Measurements from ENCODE around the gene HOXA10.

Gene HOXA10

DNA sequence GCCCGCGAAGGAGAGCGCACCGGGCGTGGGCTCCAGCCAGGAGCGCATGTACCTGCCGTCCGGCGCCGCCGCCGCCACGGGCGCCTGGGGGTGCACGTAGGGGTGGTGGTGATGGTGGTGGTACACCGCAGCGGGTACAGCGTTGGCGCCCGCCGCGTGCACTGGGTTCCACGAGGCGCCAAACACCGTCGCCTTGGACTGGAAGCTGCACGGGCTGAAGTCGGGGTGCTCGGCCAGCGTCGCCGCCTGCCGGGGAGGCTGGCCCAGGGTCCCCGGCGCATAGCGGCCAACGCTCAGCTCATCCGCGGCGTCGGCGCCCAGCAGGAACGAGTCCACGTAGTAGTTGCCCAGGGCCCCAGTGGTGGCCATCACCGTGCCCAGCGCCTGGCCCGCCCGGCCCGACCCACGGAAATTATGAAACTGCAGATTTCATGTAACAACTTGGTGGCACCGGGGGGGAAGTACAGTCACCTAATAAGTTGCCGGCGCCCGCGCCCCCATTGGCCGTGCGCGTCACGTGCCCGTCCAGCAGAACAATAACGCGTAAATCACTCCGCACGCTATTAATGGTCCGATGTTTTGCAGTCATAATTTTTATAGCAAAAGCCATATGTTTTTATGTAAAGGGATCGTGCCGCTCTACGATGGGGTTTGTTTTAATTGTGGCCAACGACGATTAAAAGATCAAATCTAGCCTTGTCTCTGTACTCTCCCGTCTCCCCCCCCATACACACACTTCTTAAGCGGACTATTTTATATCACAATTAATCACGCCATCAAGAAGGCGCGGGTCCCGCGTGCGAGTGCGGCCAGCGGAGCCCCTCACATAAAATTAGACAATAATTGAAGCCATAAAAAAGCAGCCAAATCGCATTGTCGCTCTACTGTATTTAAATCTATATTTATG is 8.8 kb downstream of the HOXA10 start, which contains the start of gene HOXA9:
Gene HOXA9, minus strand, starts transcription at position 449 of the 907 bp plus-strand sequence. Its CDS starts 80 bp downstream, at position 369.
- peaks cover 15 to 60% of the 10 kb centered on the region in 2 experiments for H3K36me3 ChIP-seq (ENCODE audit: control insufficient read depth in 1 of 2, insufficient read depth in 2 of 2, low read depth in 1 of 2, low read length in 2 of 2)
- H3K4me1 ChIP-seq (ENCODE audit: control insufficient read depth, insufficient read depth, low read depth, low read length) = peaks cover 32% of the 10 kb centered on the region
- peak within 1 kb of the TSS; percentile 74 for H2BK15ac ChIP-seq (ENCODE audit: low read depth, poor library complexity, severe bottlenecking)
- peak within 1 kb of the TSS; percentile 59 to 89 for H2BK12ac ChIP-seq (ENCODE audit: low read length in 2 of 2)
- peaks cover 3% of the 10 kb centered on the region for H3K79me1 ChIP-seq (replicated peaks; ENCODE audit: low read length, poor library complexity, severe bottlenecking)
- H4K8ac ChIP-seq (ENCODE audit: low read length) = peak within 1 kb of the TSS; percentile 95
- H3K4me2 ChIP-seq (ENCODE audit: low read length, poor library complexity, severe bottlenecking) = peak within 1 kb of the TSS; percentile 67
- H2BK5ac ChIP-seq (ENCODE audit: low read depth, low read length, poor library complexity, severe bottlenecking) = peak within 1 kb of the TSS; percentile 68
- peak within 1 kb of the TSS; percentile 99 for H2BK120ac ChIP-seq (ENCODE audit: low read depth, low read length)
- H3K4ac ChIP-seq (ENCODE audit: low read depth in 1 of 2, low read length in 2 of 2) = peak within 1 kb of the TSS; percentile 87 to 91
- peak within 1 kb of the TSS; percentile 27 for H2AK5ac ChIP-seq (ENCODE audit: low read length, severe bottlenecking)
- peak within 1 kb of the TSS; percentile 42 to 92 for H3K4me3 ChIP-seq (ENCODE audit: insufficient read depth in 1 of 2, low read depth in 1 of 2, low read length in 2 of 2)
- 31% methylated on average over 80 of the region's 82 CpGs for WGBS
- H3K27ac ChIP-seq (ENCODE audit: low read length, poor library complexity, severe bottlenecking) = peak within 1 kb of the TSS; percentile 73
- H3K9me3 ChIP-seq (ENCODE audit: control insufficient read depth, low read length) = no peaks in the 10 kb centered on the region
- peak within 1 kb of the TSS; percentile 91 for H4K91ac ChIP-seq (ENCODE audit: low read length)
- H2AFZ ChIP-seq (ENCODE audit: low read depth, low read length) = no peak within 1 kb of the TSS
- H3K27me3 ChIP-seq (ENCODE audit: control insufficient read depth in 1 of 2, insufficient read depth in 1 of 2, low read length in 2 of 2) = no peaks in the 10 kb centered on the region
- peak within 1 kb of the TSS in 1 of 2 experiments; percentile 92 for H3K14ac ChIP-seq (ENCODE audit: low read length in 2 of 2)
- H3K9ac ChIP-seq (ENCODE audit: low read length) = peak within 1 kb of the TSS; percentile 90
- peak; percentile 84 for DNase-seq
- H3K18ac ChIP-seq (ENCODE audit: low read depth in 1 of 2, low read length in 2 of 2) = peak within 1 kb of the TSS; percentile 89 to 90
- peak within 1 kb of the TSS; percentile 67 to 81 for H3K23ac ChIP-seq (ENCODE audit: low read length in 2 of 2)

DNA sequence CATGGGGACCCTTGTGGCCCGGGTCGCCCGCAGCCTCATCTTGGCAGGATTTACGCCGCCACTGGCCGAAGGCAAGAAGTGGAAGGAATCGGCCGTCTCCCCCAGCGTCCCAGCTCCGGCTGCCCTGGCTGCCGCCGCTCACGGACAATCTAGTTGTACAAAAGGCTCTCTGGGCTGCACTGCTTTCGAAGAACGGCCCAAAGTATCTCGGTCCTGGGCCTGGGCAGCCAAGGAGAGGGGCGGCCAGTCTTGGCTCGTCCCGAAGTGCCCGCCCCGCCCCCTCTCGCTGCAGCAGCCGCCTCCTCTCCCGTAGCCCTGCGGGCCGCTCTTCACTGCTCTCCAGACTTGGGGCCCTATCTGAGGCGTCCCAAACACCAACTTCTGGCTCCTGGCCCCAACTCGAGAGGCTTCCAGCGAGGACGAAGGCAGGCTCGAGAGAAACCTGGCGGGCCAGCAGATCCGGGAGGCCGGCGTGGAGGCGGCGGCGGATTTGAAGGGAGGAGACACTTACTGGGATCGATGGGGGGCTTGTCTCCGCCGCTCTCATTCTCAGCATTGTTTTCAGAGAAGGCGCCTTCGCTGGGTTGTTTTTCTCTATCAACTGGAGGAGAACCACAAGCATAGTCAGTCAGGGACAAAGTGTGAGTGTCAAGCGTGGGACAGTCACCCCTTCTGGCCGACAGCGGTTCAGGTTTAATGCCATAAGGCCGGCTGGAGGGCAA is 9.6 kb downstream of the HOXA10 start:
- peak overlapping the region; percentile 87 for H2BK120ac ChIP-seq (ENCODE audit: low read depth, low read length)
- peak overlapping the region in 1 of 2 experiments; percentile 51 for H2BK12ac ChIP-seq (ENCODE audit: low read length in 2 of 2)
- peaks cover 36% of the 10 kb centered on the region for H3K4me1 ChIP-seq (ENCODE audit: control insufficient read depth, insufficient read depth, low read depth, low read length)
- H3K27ac ChIP-seq (ENCODE audit: low read length, poor library complexity, severe bottlenecking) = no peak overlapping the region
- H3K14ac ChIP-seq (ENCODE audit: low read length in 2 of 2) = peak overlapping the region in 1 of 2 experiments; percentile 62
- peak overlapping the region; percentile 90 for H3K9ac ChIP-seq (ENCODE audit: low read length)
- DNase-seq = peak; percentile 65
- H3K4ac ChIP-seq (ENCODE audit: low read depth in 1 of 2, low read length in 2 of 2) = peak overlapping the region; percentile 48 to 84
- peak overlapping the region; percentile 81 for H4K8ac ChIP-seq (ENCODE audit: low read length)
- peak overlapping the region; percentile 27 for H2AK5ac ChIP-seq (ENCODE audit: low read length, severe bottlenecking)
- H3K18ac ChIP-seq (ENCODE audit: low read depth in 1 of 2, low read length in 2 of 2) = peak overlapping the region; percentile 80 to 89
- H3K4me2 ChIP-seq (ENCODE audit: low read length, poor library complexity, severe bottlenecking) = no peak overlapping the region
- 12% methylated on average over 47 of the region's 47 CpGs for WGBS
- peak overlapping the region; percentile 77 for H4K91ac ChIP-seq (ENCODE audit: low read length)
- H3K36me3 ChIP-seq (ENCODE audit: control insufficient read depth in 1 of 2, insufficient read depth in 2 of 2, low read depth in 1 of 2, low read length in 2 of 2) = peaks cover 15 to 54% of the 10 kb centered on the region in 2 experiments
- H2AFZ ChIP-seq (ENCODE audit: low read depth, low read length) = no peak overlapping the region
- H2BK15ac ChIP-seq (ENCODE audit: low read depth, poor library complexity, severe bottlenecking) = no peak overlapping the region
- H3K9me3 ChIP-seq (ENCODE audit: control insufficient read depth, low read length) = no peaks in the 10 kb centered on the region
- H3K4me3 ChIP-seq (ENCODE audit: insufficient read depth in 1 of 2, low read depth in 1 of 2, low read length in 2 of 2) = peak overlapping the region; percentile 14 to 92
- no peaks in the 10 kb centered on the region for H3K27me3 ChIP-seq (ENCODE audit: control insufficient read depth in 1 of 2, insufficient read depth in 1 of 2, low read length in 2 of 2)
- H3K23ac ChIP-seq (ENCODE audit: low read length in 2 of 2) = peak overlapping the region in 1 of 2 experiments; percentile 67
- no peak overlapping the region for H2BK5ac ChIP-seq (ENCODE audit: low read depth, low read length, poor library complexity, severe bottlenecking)
- peaks cover 3% of the 10 kb centered on the region for H3K79me1 ChIP-seq (replicated peaks; ENCODE audit: low read length, poor library complexity, severe bottlenecking)

DNA sequence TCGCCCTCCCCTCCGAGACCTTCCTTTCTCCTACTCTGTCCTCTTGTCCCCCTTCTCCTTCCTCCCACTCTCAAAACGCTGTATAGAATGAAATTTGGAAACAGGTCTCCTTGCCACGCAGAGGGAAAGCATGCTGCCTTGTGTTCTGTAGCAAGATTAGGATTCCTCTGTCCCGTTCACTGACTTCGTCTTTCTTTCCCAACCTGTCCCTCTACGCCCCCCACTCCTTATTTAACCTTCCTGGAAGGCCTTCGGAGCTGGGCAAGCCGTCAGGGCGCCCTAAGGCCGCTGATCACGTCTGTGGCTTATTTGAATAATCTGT is 10.1 kb downstream of the HOXA10 start:
- Histone ChIP-seq H3K23ac (ENCODE audit: low read length in 2 of 2) (peak overlapping the region in 1 of 2 experiments; percentile 86), H4K91ac (ENCODE audit: low read length) (no peak overlapping the region), H3K4me2 (ENCODE audit: low read length, poor library complexity, severe bottlenecking) (no peak overlapping the region), H3K9me3 (ENCODE audit: control insufficient read depth, low read length) (no peaks in the 10 kb centered on the region), H2AFZ (ENCODE audit: low read depth, low read length) (no peak overlapping the region), H3K4ac (ENCODE audit: low read depth in 1 of 2, low read length in 2 of 2) (peak overlapping the region in 1 of 2 experiments; percentile 32), H3K27ac (ENCODE audit: low read length, poor library complexity, severe bottlenecking) (no peak overlapping the region), H4K8ac (ENCODE audit: low read length) (peak overlapping the region; percentile 13), H3K9ac (ENCODE audit: low read length) (peak overlapping the region; percentile 90), H3K18ac (ENCODE audit: low read depth in 1 of 2, low read length in 2 of 2) (peak overlapping the region; percentile 9 to 64), H3K36me3 (ENCODE audit: control insufficient read depth in 1 of 2, insufficient read depth in 2 of 2, low read depth in 1 of 2, low read length in 2 of 2) (peaks cover 15 to 50% of the 10 kb centered on the region in 2 experiments), H2BK5ac (ENCODE audit: low read depth, low read length, poor library complexity, severe bottlenecking) (no peak overlapping the region), H3K79me1 (replicated peaks; ENCODE audit: low read length, poor library complexity, severe bottlenecking) (peaks cover 3% of the 10 kb centered on the region), H3K4me1 (ENCODE audit: control insufficient read depth, insufficient read depth, low read depth, low read length) (peaks cover 36% of the 10 kb centered on the region), H3K4me3 (ENCODE audit: insufficient read depth in 1 of 2, low read depth in 1 of 2, low read length in 2 of 2) (peak overlapping the region in 1 of 2 experiments; percentile 92), H2BK15ac (ENCODE audit: low read depth, poor library complexity, severe bottlenecking) (no peak overlapping the region), H3K14ac (ENCODE audit: low read length in 2 of 2) (no peak overlapping the region), H2BK120ac (ENCODE audit: low read depth, low read length) (no peak overlapping the region), H3K27me3 (ENCODE audit: control insufficient read depth in 1 of 2, insufficient read depth in 1 of 2, low read length in 2 of 2) (no peaks in the 10 kb centered on the region), H2BK12ac (ENCODE audit: low read length in 2 of 2) (peak overlapping the region in 1 of 2 experiments; percentile 21), H2AK5ac (ENCODE audit: low read length, severe bottlenecking) (no peak overlapping the region)
- no peak for DNase-seq
- WGBS = 20% methylated on average over 12 of the region's 12 CpGs
